Iris pigment epithelial cell (primary cell): Measurements from ENCODE around the gene CHMP4A.

Source experiments
- DNase-seq: peaks from one replicate; pipeline ENCODE4 v3.0.0-alpha.2; 2011; ENCODE audit warnings: low read depth

CHMP4A gene, protein sequence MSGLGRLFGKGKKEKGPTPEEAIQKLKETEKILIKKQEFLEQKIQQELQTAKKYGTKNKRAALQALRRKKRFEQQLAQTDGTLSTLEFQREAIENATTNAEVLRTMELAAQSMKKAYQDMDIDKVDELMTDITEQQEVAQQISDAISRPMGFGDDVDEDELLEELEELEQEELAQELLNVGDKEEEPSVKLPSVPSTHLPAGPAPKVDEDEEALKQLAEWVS

DNA sequence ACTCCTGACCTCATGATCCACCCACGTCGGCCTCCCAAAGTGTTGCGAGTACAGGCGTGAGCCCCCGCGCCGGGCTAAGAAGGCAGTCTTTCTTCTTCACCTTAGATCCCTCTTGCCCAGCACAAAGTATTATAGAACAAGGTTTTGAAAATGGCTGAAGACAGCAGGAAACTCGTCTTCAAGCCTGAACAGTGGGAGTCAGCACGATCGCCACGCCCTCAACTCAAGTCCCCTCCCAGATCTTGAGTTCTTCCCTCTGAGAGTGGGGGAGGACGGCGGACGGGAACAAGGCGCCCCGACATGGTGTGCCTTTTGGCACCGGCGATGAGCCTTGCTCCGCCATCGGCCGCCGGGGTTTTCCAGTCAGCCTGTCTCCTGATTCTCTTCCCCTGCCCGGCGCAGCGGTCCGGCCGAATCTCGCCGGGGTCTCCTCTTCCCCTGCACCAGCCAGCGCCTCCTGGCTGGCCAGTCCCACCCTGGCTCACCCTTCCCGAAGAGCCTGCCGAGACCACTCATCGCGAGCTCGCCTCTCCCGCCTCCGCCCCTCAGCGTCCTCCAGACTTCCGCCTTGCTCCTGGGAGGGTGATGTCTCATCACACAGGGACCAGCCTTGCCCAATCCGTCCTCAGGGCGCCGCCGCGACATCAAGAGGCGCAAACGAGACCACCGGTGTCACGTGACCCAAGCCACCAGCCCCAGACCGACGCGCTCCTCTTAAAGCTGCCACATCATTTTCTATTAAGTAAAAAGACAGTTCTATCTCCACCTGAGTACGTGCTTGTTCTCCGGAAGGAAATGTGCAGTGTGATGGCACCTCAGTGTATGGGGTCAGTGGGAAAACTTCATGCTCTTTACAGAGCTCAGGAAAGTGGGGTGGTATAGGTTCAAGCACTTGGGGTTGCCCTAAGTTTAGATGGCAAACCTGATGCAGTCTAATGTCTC, at the start of gene CHMP4A:
CHMP4A (minus strand) TSS at position 565 of the 942 bp plus-strand sequence; CDS start at position 516, 49 bp downstream.
- DNase-seq = peak; percentile 99

DNA sequence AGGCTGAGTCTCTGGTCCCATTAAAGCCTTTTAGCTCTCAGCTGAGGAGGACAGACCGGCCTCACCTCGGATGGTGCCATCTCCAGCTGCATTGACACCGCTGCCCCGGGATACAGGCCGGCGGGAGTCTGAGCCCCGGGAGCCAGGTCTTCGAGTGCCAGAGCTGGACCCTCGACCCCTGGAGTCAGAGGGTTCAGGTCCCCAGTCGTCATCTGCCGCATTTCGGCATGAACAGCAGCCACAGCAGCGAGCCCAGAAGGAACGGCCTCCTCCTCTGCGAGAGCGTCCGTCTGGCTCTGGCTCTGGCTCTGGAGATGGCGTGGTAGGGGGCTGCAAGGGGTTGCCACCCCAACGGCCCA, 48.7 kb upstream of the CHMP4A start:
- no peak for DNase-seq

DNA sequence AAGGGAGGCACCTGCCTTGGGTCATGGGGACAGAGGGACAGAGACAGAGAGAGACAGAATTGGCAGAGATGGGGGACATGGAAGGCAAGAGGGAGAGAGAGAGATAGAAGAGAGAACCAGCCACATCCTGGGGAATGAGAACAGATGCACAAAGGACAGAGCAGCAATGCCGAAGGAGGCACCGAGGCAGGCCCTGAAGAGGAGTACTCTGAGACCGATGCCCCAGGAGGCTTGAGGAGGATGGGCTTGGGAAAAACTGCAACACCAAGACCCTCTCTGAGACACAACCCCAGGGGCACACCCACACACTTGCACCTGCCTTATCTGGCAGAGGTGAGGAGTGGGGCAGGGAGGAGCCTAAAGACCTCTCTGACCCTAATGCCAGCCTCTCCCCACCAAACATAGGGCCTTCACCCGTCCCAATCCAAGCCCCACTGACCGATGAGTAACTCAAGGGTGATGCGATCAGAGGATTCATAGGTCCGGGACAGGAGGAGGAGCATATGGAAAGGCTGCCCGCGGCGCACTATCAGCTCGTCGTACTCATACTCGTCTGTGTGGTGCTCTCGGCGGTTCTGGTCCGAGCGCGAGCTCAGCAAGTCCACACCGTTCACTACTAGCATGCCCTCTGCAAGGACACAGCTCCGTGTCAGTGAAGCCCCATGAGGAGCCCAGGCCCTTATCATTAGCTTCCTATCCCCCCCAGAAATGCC, 48.1 kb upstream of the CHMP4A start:
- DNase-seq = no peak

DNA sequence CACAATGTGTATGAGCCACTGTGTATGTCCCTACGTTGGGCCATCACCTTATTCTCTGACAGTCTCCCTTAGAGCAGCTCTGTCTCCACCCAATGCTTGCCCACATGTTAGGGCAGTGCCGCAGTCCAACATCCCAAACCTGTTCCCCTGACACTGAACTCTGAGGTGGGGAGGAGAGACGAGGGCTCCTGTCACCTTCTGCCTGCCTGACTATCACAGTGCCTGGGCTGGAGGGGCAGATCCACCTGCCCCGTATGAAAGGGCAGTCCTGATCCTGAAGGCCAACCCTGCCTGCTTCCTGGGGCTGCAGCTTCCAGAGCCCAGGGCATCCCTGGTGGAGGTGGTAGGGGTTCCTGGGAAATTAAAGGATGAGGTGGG, 47.5 kb upstream of the CHMP4A start:
- no peak for DNase-seq

DNA sequence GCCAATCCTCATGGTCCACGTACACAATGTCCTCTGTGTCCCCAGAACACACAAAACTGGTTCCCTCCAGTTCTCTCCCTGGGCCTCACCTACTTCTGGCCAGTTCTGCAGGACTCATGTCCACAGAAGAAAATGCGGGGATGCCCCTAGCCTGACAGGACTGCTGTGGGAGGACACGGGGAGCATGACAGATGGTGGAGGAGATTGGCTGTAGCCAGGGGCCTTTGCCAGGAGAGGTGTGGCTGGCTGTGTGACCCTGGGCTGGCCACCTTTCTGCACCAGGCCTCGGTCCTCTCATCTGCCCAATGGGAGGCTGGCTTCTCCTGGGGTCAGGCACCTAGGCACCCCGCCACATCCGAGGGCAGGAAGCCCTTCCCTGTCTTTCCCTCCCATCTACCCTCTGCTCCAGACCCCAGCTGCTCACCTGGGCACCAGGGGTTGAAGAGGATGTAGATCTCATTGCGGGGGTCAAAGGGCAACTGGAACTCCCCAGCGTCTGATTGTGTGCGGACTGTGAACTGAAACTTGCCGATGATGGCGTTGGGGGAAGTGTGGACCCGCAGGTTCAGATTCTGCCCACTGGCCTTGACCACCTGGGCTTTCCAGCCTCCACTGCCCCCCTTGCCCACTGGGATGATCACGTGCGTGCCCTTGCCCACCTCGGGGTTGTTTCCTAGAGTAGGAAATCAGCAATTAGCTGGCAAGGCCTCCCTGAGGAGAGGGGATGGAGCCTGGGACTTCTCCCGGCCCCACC, 46.9 kb upstream of the CHMP4A start:
- no peak for DNase-seq

DNA sequence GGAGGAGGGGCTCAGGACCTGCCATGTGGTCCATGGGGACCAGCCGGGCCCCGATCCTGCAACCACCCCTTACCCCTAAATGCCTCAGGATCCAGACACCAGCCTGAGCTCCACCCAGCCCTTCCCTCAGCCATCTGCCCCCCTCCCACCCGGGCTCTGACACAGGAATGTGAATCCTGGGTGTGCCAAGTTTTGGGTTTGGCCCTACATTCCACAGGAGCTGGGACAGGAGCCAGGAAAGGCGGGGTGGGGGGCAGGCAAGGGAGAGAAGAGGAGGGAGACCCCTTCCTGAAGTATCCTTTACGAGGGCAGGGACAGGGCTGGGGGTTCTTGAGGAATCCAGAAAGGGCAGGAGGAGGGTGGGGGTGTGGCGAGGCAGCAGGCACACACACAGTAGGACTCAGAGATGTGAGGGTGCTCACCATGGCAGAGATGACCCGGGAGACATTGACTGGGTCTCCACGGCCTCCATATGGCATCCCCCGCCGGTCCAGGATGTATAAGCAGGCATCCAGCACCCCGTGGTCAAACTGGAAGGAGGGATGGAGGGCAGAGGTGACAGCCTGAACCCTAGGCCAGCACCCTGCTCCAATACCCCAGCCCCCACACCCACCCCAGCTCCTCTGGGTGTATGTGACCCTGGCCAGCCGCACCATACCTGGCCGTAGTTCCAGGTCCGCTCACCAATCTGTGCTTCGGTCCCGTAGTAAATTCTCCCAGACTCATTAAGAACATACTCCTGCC, 46.2 kb upstream of the CHMP4A start:
- peak; percentile 30 for DNase-seq

DNA sequence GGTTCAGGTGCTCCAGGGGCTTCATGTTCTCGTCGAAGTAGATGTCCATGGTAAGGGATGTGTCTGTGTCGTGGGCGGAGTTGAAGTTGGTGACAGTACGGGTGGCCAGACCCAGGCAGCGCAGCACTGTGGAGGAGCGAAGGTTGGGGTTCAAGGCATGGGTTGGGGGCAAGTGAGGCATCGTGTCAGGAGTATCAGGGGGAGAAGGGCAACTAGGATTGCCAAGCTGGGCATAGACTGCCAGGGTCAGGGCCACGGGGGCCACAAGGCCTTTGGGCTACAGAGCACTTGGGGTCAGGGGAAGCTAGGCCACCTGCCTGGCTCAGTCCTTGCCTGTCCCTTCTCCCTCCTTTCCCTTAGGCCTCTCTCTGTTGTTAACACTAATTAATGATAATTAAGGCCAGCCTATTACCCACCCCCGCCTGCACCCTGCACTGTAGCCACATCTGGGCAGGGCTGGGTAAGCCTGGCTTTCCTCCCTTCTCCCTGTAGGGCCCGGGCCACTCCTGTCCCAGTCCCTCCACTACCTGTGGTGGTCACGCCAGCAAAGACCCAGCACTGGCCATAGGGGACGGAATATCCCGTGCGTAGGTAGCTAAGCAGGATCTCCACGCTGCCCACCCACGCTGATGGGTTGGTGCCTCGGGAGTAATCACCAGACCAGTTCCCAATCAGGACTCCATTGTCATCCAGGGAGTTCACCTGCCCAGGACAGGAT, 45.4 kb upstream of the CHMP4A start:
- no peak for DNase-seq

DNA sequence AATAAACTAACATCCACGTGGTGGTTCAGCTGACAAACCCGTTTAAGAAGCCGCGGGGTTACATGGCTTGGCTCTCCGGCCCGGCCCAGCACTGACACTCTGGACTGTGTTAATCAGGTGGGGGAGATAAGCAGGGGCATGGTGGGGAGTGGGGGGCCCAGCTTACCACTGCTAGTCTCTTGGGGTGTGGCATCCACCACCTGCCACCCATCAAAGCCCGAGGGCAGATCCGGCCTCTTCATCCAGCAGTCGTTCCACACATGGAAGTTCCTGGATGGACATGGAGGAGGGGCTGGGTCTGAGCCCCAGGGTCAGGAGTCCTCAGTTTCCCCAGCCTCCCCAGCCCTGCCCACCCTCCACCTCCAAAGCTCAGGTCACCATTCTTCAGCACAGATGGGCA, 44.8 kb upstream of the CHMP4A start:
- DNase-seq = no peak

DNA sequence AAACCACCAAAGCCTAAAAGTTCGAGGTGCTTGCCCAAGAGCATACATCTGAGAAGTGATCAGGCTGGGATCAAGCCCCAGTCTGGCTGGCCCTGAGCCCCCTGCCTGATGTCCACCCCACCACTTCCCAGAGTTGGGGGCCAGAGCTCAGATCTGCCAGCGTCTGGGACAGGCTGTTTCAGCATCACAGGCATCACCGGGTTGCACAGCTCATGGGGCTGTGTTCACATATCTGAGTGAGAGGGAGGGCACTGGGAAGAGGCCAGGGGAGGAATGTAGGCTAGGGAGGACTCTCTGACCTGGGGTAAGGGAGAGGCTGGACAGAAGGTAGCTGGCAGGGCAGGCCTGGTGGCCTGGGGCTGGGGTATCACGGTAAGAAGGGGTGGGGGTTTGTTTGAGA, 43.7 kb upstream of the CHMP4A start:
- no peak for DNase-seq

DNA sequence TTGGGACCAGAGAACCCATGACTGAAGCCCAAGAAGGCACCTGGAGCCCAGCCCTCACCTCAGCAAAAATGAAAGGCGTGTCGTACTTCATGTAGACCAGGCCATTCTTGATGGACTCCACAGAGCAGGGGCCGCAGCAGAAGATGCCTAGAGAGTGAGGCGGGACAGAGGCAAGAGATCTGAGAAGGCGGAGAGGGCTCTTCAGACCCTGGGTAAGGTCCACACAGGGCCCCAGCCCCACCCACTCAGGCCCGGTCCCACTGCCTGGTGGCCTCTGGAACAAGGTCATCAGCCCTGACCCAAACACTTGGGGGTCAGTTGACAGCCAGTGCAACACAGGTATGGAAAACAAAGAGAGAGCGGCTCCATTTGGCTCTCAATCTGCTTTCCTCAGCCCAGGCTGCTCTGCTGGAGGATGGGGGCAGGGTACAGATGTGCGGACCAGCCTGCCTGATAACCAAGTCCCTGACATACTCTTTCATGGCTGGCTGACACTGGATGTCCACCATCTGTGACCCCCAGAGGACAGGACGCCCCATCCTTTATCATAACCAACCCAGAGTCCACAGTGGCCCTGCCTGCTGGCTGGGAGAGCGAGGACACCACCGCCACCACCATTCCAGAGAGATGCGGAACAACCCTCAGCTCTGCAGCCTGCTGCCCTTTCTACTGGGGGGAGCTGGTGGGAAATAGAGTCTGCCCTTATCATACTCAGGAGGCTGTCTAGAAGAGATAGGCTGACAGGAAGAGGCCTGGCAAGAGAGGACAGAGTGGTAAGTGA, 42.8 kb upstream of the CHMP4A start:
- no peak for DNase-seq

DNA sequence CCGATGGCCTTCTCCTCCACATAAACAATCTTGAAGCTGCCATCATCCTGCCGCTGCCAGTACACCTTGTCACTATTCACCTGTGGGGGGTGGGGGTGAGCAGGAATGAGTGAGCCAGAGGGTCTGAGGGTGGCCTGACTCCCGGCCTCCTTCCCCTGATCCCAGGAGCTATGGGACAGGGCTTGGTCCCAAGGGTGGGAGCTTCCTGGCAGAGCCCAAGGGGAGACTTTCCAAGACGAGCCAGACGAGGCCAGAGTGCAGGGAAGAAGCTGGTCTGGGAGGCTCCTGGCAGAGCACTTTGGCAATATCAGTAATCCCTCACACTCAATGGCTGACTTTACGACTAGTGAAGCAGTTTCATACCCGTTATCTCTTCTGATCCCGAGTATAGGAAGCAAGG, 42.1 kb upstream of the CHMP4A start:
- DNase-seq = no peak

DNA sequence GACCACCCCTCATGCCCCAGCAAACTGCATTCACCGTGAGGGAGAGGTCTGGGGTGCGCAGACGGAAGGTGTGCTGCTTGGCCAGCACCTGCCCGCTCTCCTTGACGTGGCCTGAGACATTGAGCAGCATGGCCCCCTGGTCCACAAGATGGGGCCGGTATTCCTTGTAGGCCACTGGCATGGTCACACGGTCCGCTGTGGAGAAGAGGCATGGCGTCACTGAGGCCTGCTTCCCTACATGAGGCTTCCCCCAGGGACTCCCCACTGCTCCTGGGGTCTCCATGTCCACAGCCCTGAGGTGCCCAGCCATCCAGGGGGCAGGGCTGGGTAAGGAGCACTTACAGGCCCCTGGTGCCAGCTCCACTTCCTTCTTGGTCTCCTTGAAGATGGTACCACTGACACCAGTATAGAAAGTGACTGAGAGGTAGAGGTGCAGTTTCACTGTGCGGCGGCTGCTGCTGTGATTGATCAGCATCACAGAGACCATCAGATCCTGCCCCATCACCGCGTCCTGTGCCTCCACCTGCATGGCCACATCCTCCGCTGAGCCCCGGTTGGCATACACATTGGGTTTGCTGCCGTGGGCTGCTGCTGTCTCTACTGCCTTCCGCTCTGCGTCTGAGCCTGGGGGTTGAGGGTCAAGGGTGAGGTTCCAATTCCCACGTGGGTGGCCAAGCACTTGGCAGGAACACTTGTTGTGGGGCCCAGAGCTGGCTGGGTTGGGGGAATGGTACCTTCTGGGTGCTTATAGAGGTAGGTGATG, 41.5 kb upstream of the CHMP4A start:
- no peak for DNase-seq

DNA sequence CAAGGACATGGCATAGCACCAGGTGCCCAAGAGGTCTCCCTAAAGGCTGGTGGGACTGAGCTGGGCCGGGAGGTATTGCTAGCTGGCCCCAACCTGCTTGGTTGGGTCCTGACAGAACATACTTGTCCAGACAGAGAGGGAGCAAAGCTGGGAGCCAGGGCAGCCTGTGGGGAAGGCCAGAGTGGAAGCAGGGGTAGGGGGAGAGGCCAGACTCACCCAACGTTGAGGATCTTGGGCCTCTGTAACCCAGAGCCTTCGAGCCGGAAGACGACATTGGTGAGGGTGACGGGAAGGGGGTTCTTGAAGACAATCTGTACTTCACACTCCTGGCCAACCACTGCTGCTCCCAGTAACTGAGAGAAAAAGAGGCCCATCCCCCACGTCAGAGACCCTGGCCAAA, 40.6 kb upstream of the CHMP4A start:
- no peak for DNase-seq

DNA sequence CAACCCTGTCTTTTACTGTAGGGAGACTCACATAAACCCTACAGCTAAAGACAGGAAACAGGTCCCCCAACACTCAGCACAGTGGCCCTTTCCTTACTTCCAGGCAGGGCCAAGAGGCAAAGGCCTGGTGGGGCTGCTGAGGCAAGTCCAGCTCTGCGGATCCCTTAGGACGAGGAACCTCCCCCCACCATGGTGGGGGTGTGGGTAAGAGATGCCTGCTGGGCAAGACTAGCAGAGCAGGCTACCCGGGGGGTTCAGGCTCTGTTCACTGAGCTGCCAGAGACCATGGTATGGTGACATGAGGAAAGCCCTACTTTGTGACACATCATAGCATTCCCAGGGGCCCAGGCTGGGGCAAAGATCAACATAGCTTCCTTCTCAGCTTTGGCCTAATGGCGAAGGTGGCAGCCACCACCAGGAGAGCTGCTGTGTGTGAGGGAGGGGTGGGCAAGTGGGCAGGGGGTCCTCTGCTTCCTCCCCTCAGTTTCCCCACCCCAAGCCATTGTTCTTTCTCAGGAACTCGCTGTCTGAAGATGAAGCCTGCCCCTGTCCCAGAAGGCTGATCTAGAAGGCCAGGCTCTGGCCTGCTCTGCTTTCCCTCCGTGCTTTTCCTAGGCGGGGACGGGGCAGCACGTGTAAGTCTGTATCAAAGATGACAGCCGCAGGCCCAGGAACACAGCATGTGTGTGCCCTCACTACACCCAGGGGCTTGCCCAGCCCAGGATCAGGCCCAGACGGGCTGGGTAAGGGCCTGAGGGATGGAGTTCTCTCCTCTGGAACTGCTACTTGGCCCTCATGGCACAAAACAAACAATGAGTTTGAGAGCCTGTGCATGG, 39.2 kb upstream of the CHMP4A start:
- DNase-seq = no peak

DNA sequence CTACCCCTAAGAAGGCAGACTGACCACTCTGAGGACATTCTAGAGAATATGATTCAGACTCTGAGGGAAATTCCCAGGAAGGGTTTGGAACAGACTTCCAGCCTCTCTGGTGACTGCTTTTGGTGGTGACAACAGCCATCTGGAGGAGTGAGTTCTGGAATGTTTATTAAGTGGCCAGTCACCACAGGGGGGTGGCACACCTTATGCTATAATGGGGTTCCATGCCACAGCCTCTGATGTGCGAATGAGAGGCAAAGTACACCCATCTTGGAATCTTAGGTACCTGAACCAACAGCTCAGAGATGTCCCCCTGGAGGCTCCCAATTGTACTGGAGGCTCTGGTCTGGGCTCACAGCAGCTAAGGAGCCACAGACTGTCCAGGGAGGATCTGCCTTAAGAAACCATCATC, 38.6 kb upstream of the CHMP4A start:
- peak; percentile 33 for DNase-seq

DNA sequence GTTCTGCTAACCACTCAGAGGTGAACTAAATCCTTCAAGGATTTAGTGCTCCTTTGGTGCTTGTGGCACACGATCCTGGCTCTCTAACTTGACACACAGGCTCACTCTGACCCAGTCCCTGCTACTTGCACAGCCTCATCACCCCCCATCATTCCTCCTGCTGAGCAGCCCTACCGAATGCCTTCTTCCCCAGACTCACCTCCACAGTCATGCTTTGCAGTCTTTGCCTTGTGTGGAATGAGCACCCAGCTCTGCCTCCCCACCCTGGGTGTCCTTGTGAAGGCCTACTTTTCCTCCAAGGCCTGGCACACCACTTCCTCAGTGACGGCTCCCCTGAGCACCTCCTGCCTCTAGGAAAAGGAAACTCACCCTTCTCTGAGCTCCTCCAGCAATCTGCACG, 37.1 kb upstream of the CHMP4A start:
- no peak for DNase-seq

DNA sequence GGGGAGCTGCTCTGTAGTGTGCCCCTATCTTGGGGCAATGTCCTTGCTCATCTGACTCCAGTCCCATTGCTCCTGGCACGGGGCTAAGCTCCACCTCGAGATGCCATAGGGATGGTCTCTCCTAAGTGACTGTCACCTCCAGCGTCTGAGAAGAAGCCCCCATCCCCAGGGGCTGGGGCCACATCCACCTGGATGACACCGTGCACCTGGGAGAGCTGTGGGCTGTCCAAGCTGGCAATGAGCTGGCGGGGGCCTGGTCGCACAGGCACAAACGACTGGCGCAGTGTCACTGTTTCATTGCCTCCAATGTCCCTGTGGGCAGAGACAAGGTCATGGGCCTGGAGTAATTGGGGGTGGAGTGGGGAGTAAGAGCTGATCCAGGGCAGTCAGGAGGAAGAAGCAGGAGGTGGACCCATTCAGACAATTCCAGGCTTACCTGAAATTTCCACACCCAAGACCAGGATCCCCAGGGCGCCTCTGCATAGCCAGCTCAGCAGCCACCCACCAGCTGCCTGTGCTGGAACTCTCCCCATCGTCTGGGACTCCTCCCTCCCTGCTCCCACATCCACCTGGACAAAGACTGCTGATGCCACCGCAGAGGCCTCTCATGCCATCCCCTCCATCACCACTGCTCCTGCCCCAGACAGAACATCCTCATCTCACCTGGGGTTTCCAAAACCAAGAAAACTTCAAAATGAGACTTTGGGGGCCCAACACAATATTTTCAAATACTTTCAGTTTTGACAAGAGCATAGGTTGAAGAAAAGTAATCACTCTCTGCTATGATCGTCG, 36.1 kb upstream of the CHMP4A start:
- DNase-seq = no peak

DNA sequence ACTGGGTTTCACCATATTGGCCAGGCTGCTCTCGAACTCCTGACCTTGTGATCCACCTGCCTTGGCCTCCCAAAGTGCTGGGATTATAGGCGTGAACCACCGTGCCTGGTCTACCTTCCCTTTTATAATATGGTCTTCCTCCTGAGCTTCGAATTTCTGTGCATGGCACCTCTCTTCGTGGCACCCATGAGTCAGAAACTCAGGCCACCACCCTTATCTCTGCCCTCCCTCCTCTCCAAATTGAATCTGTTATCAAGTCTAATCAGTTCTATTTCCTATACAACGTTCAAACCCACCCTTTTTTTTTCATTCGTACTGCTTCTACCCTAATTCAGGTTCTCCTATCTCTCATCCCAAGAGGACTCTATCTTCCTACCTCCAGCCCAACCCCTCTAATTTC, 34.1 kb upstream of the CHMP4A start:
- no peak for DNase-seq
